GM13977 (cell line): ENCODE data around the gene PTPRK.

ENCODE experiments used
- DNase-seq: peaks from one replicate; pipeline ENCODE4 v3.0.0; 2012; ENCODE audit warnings: low spot score
- CTCF ChIP-seq: IDR thresholded peaks from 2 replicates; pipeline ENCODE4 v1.5.1; 2012; ENCODE audit warnings: mild to moderate bottlenecking, control low read depth; ENCODE audit not compliant: insufficient read depth; ENCODE audit errors: extremely low read depth, missing control alignments
- in situ Hi-C: fragments of 300-500 bp; cut with MboI; formaldehyde crosslinking; loops from one replicate; pipeline ENCODE4 v1.12.0; 2022; ENCODE audit warnings: low sequenced_read_pairs, low pct_unique_long_range_greater_than_20kb, mixed read lengths, inconsistent platforms; ENCODE audit not compliant: unreplicated experiment

The PTPRK gene

GRCh38 chr6:128259730-128260685 lies 260.4 kb downstream of the PTPRK start:
- TF ChIP-seq CTCF = no peak
- in situ Hi-C loops = no loop called here
- DNase-seq = no peak

DNA sequence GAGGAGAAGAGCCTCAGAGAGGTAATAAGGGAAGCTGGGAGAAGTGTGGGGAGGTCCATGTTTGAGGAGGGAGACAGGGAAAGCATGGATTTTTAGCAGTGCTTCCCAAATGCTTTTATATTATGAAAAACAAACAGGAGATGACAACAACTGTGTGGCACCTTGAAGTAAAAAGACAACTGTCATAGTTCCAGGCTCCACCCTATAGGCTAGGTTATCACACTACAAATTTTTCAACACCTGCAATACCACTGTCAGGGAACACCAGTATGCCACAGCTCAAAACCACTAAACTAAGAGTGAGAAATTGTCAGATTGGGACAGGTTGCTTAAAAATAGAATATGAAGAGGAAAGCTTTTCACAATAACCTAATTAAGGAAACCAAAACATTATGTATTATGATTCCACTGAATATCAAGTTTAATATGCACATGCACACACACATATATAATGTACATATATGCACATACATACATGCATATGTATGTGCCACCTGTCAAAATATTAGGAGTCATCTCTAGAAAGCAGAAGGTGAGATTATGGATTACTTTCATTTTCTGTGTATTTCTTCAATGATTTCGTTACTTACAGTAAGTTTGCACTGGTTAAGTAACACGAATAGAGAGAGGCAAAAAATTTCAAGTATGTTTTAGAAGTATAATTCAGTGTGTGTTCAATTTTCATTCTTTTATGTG lies 261.2 kb downstream of the PTPRK start:
- in situ Hi-C loops = no loop called here
- no peak for TF ChIP-seq CTCF
- DNase-seq = peak; percentile 3

DNA sequence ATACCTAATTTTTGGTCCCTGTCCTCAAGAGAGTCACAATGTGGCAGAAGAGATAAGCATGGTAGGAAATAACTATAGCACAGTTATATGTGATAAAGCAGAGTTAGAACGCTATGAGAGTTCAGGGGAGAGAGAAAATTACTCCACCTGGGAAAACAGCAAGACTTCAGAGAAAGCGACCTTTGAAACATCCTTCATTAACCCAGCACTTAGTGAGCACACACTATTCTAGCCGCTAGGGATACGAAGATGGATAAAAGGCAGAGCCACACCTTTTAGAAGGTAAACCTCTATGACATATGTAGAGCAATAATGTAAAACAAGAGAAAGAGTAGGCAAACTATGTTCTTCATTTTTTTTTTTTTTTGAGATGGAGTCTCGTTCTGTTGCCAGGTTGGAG lies 264.3 kb downstream of the PTPRK start:
- in situ Hi-C loops = no loop called here
- no peak for TF ChIP-seq CTCF
- DNase-seq = no peak

DNA sequence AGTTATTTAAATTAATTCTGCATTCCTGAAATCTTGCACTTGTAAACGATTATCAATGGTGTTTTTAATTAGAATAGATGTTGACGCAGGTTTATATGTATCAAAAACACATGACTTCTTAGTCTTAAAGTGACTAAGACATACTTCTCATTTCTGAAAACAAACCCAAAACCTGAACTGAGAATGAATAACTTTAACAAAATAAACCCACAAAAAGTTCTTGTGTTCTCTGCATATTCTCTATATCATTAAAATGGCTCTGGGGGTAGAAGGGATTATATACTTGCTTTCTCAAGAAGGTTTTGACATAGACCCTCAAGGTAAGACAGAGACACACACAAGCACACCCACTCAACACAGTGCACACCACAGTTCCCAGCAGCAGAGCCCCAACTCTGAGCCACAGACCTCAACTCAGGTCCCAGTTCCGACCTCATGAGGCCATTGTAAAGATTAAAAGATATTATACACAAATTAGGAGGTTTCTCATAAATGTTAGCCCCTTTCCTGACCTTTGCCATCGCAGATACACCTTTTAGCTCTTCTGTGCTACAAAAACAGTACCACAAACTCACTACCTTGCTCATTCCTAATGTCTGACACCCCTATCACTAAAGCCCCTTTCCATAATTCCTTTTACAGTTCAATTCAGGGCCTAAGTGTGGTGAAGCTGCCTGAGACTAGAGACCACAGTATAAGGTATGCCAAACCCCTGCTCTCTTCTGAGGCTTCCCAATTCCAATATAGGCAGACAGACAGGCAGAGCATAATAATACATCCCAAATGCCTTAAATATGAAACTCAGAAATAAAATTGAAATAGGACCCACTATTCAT lies 267.8 kb downstream of the PTPRK start:
- TF ChIP-seq CTCF = no peak
- DNase-seq = no peak
- in situ Hi-C loops = no loop called here

- no peak for DNase-seq
- no peak for TF ChIP-seq CTCF
- in situ Hi-C loops = no loop called here
These were observed 268.7 kb downstream of the PTPRK start for GRCh38 chr6:128251445-128252340.
